AML-193 (cell line): Measurements from ENCODE around the gene ST3GAL6.
"Not testable (repeated sequence)": the region's sequence is repeated elsewhere in the genome, so short reads cannot be mapped to it uniquely, and the experiment has no call there.

Experiments used
- DNase-seq, 2 experiments: peaks; one replicate each; lab custom pipeline; 2025; lab: John Stamatoyannopoulos, UW

The ST3GAL6 gene

DNA sequence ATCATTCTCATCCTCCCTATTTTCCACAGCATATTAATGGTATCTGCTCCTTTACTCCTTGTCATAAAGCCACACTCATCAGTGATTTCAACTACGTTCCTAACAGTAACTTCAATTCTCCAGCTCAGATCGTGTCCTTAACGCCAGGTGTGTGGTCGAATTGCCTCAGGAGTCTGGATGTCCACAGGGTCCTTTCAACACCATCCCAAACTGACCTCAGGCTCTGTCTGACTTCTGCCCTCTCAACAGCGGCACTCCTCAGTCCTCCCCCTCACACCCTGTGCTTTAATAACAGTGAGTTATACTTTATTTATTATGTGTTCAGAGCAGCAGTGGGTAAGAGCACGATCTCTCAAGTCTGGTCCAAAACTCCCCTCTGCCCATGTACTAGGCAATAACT is 42.4 kb downstream of the ST3GAL6 start:
- DNase-seq, result no peak

- DNase-seq, result no peak
These were observed 43.4 kb downstream of the ST3GAL6 start for GRCh38 chr3:98806521-98806920.

DNA sequence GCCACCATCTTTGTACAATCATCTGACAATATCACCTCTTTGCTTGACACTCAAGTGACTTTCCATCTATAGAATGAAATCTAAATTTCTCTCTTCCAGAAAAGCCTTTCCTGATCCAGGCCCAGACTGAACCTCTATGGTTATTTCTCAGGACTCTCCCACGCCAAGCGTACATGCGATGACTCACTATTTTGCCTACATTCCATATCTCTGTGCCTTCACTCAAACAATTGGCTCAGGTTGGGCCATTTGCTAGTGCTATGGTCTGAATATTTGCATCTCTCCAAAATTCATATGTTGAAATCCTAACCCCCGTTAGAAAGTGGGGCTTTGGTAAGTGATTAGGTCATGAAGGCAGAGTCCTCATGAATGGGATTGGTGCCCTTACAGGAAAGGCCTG is 43.9 kb downstream of the ST3GAL6 start:
- no peak for DNase-seq

- no peak for DNase-seq
These were observed 44.4 kb downstream of the ST3GAL6 start for GRCh38 chr3:98807561-98807960.

GRCh38 chr3:98808071-98808470 is 44.9 kb downstream of the ST3GAL6 start:
- no peak for DNase-seq

- no peak for DNase-seq
These were observed 46.4 kb downstream of the ST3GAL6 start for GRCh38 chr3:98809557-98809956.

DNA sequence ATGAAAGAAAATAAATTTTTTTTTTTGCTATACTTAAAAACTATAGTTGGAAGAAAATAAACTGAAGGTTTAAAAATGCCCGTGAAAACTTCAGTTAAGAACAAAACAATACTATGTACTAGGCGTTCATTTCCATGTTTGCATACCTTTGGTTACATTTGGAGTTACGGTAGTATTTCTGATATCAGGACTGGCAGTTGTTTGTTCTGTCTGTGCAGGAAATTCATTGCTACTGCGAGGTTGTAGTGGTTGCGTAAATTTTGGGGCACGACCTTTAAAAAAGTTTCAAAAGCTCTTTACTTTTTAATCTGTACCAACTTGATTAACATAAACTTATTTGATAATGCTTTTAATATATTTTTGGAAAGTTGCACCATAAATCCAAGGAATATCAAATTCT is 47.9 kb downstream of the ST3GAL6 start:
- DNase-seq, result peak; percentile 11 to 30

DNA sequence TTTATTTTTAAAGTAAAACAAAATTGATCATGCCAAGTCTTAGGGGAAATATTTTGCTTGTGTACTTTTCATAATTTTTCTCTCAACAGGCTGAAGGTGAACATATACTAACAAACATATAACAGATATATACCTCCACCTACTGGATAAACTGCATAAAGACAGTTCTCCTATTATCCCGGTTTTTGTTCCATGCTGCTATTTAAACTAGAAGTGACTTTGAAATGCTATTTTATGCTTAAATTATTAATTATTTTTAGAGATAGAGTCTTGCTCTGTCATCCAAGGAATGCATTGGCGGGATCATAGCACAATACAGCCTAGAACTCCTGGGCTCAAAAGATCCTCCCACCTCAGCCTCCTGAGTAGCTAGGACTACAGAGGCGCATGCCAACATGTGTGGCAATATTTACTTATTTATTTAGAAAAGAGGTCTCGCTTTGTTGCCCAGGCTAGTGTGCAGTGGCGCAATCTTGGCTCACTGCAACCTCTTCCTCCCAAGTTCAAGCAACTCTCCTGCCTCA is 49.8 kb downstream of the ST3GAL6 start:
- DNase-seq, result peak; percentile 74 to 75

DNA sequence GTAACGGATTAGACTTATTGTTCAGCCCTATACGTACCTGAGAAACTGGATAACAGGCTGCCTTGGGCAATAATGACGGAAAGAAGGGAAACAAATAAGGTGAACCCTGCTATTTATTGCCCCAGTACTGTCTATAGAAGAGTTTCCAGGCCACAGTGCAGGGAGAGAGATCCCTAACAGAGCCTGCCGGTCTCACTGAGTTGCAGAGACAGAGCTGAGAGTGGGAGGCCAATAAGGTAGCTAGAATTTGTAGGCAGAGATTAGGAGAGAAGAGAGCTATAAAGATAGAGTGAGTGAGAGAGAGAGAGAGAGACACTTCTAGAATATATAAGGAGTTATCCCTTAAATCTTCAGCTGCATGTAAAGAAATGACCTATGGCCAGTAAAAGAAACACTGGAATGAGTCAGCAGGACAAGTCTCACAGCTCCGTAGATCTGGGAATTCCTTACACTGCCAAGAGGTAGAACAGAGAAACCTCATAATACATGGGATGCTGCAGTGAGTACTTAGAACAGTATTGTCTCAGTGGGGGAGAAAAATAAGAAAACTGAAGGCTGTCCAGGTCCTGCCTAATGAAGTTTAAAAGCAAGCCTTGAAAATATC is 51.8 kb downstream of the ST3GAL6 start:
- no peak for DNase-seq

DNA sequence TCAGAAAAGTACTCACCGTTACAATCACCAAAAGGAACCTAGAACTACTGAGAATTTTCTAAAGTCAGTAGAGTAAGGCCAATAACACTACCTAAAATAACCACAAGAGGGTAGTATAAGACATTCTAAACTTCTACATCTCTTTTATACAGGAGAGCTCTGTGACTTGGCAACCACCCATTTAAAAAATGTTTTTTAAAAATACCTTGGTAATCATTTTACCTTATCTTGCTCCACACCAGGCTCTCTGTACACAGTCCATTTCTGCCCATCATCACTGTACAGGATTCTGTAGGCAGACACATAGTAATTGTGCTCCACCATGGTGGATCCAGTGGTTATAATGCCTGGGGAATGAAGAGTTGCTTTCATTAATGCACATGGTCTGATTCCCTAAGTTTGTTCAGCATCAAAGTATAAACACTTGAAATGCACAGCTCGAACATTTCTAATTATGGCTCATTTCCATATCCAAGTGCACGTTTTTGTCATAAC is 54.5 kb downstream of the ST3GAL6 start:
- peak; percentile 74 to 76 for DNase-seq

- DNase-seq, result no peak
These were observed 57.9 kb downstream of the ST3GAL6 start for GRCh38 chr3:98821063-98821462.

GRCh38 chr3:98823791-98824190 is 60.7 kb downstream of the ST3GAL6 start:
- DNase-seq, result no peak

- no peak for DNase-seq
These were observed 61.1 kb downstream of the ST3GAL6 start for GRCh38 chr3:98824256-98824655.

GRCh38 chr3:98826126-98826525 is 63.0 kb downstream of the ST3GAL6 start:
- no peak for DNase-seq

DNA sequence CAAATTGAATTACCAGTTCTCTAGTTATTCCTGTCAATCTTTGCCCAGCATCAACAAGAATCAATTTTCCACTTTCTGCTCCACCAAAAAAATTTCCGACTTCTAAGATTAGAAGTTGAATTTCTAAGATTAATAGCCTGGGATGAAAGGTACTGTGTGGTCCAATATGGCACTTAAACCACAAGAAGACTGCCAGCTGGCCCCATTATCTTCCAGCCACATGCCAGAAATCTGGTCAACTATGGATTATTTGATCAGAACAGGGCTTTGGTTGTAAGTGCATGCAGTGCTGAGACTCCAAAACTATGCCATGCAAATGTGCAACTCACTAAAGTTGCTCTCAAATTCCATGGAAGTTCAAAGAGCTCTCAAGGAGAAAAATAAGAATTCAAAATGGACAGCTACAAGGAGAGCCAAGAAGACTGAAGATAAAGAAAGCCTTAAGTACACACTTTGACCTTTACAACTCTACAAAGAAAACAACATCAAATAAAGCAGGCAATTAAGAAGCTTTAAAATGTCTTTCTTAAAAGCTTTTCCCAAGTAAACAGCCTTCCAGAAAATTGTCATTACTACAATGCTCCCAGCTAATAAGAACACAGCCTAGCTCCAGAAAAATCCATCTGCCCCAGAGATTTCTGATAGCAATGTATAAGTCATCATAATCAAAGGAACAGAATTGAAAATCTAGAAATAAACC is 64.2 kb downstream of the ST3GAL6 start:
- no peak for DNase-seq

- DNase-seq, result no peak
These were observed 66.2 kb downstream of the ST3GAL6 start for GRCh38 chr3:98829246-98829832.

DNA sequence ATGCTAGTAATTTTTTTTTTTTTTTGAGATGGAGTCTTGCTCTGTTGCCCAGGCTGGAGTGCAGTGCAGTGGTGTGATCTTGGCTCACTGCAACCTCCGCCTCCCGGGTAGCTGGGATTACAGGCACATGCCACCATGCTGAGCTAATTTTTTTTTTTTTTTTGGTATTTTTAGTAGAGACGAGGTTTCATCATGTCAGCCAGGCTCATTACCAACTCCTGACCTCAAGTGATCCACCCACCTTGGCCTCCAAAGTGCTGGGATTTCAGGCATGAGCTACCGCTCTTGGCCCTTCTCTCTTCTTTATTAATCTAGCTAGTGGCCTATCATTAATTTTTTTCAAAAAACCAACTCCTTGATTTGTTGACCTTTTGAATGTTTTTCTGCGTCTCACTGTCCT is 67.9 kb downstream of the ST3GAL6 start:
- DNase-seq, result not testable (repeated sequence)

DNA sequence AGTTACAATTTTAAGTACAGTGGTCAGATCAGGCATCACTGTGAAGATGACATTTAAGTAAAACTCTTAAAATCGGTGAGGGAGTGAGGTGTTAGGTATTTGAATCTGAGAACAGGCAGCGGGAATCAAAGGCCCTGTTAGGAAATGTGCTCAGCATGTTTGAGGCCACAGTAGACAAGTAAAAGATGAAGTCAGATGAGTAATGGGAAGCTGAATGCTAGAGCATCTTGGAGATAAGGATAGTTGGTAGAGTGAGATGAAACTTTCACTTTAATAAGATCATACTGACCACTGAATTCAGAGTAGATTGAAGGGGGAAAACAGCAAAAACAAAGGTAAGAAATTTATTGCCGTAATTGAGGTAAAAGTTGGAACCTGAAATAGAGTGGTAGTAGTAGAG is 76.7 kb downstream of the ST3GAL6 start:
- no peak for DNase-seq

GRCh38 chr3:98843266-98843959 is 80.3 kb downstream of the ST3GAL6 start:
- no peak for DNase-seq
